LNCAP (cell line): ENCODE data around the gene MAU2.

ENCODE experiments used
- TF ChIP-seq, protein P1 (sequence below): fragments of 450-650 bp; IDR thresholded peaks from 2 replicates; pipeline ENCODE4 v1.5.1; 2017; ENCODE audit warnings: mild to moderate bottlenecking

MAU2 gene

DNA sequence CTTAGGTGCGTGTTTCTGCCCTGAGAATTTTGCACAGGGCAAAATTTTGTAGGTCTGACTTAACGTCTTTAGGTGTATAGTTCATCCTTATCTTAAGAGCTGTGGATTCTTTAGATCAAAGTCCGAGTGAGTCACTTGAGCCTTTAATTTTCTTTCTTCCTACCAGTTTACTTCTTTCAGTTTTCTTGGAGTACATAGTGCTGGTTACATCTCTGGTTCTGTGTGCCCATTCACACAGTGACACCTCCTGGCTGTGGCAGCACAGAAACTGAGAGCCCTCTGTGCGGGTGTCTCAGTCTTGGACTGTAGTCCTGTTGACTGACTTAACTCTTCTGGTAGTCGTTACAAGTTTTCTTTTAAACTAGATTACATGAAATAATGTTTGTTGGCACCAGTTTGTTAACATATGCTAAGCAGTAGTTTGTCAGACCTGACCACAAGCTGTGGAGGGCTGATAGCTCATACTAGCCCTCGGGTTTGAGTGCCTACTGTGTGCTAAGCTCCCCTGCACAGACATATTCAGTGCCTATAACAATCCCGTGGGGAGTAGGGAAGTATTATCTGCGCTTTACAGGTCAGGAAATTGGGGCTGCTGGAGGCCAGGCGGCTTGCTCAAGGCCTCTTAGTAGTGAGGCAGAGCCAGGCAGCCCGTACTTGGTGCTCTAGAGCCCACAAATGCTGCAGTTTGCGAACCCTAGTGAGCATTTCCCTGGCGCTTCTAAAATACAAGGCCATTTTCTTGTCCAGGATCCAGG is 86.4 kb downstream of the MAU2 start:
- TF ChIP-seq, protein P1, sequence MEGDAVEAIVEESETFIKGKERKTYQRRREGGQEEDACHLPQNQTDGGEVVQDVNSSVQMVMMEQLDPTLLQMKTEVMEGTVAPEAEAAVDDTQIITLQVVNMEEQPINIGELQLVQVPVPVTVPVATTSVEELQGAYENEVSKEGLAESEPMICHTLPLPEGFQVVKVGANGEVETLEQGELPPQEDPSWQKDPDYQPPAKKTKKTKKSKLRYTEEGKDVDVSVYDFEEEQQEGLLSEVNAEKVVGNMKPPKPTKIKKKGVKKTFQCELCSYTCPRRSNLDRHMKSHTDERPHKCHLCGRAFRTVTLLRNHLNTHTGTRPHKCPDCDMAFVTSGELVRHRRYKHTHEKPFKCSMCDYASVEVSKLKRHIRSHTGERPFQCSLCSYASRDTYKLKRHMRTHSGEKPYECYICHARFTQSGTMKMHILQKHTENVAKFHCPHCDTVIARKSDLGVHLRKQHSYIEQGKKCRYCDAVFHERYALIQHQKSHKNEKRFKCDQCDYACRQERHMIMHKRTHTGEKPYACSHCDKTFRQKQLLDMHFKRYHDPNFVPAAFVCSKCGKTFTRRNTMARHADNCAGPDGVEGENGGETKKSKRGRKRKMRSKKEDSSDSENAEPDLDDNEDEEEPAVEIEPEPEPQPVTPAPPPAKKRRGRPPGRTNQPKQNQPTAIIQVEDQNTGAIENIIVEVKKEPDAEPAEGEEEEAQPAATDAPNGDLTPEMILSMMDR = peak; percentile 58

DNA sequence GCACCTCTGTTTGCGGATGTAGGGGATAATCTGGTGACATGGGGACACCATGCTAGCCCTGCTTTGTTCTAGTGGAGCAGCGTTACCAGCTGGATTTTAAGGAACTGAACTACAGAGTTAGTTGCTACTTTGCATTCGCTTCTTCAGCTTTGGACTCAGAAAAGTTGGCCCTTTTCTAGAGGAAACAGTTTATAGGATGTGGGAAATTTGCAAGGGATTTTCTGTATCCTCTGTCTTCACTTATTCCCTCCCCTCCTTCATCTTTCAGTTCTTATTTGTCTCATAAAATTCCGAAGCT is 87.0 kb downstream of the MAU2 start:
- TF ChIP-seq, protein P1 = no peak
